T47D (cell line): ENCODE measurements around the gene ZFP92.

Source experiments
- DNase-seq, 2 experiments: peaks; one replicate each; pipeline versions ENCODE4 v3.0.0 to v3.0.0-alpha.2; 2011 to 2012; ENCODE audit warnings: low read depth in 1 of 2, low spot score in 1 of 2
- JUND ChIP-seq: IDR thresholded peaks from 2 replicates; pipeline ENCODE4 v1.6.1; 2012; ENCODE audit warnings: low read depth
- in situ Hi-C: cut with HindIII; loops from 2 replicates; pipeline ENCODE4 v1.10.0; 2016; ENCODE audit warnings: low sequenced_read_pairs, low pct_unique_long_range_greater_than_20kb

ZFP92 gene

DNA sequence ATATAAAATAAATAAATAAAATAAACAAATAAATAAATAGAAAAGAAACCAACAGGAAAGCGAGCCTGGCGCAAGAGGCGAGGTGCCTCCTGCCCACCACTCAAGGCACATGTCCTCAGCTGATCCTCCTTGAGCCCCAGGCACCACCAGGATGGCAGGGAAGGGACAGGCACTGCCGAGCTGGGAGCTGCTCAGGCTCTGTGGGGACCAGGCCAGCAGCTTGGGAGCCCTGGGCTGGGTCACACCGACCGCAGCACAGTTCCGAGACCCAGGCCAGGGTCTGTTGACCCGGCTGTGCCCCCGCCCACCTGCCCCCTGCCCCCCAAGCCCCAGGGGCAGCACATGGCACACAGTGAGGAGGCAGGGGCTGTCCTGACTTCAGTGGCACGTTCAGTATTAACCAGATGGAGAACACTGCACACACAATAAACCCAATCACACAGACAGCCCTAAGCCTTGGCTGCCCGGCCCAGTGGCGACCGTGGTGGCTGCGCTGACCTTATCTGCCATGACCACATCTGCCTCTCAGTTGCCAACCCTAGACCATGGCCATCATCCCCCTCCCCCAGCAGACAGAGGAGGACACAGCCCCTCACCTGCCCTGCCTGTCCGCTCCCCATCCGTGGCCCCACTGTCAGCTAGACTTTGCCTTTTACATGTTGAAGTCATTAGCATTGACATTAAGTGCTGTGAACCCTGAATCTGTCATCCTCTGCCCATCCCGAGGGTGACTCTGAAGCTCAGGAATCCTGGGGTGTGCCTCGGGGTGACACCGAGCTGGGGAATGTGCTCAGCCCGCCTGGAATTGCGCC, 37.5 kb downstream of the ZFP92 start:
- in situ Hi-C loops = no loop called here
- TF ChIP-seq JUND = no peak

DNA sequence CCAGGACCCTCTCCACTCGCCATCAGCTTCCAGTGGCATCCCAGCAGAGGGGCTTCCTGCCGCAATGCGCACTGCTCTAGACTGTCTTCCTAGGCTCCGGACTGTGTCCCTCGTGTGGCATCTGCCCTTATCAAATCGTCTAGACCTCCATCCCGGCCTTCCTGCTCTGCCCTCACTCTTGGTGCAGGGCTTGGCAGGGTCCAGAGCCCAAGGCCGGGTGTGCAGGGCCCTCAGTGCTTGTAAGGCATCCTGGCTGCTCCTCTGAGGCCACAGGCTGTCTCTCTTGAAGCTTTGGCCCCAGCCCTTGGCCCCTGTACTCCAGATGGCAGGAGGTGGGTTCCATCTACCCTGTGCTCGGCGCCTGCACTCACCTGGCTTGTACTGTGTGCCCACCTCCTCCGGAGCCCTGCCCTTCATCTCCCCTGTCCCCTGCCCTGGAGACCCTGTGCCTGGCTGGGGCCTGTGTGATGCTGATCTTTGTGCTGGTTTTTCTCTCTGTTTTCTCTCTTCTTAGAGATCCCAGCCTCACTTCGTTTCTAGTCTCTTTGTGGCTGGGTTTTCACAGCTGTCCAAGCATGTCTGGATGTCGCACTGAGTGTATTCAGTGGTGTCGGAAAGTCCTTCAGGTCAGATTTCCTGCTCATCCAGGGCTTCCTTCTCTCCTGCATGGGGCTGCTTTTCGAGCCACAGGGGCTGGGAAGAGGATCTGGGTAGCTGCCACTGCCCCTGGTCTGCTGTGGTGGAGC, 38.3 kb downstream of the ZFP92 start:
- in situ Hi-C loops = no loop called here
- no peak for TF ChIP-seq JUND
- no peak for DNase-seq

More for the DNA sequence above, 37.5 kb downstream of the ZFP92 start:
- DNase-seq = no peak

- in situ Hi-C loops = no loop called here
- no peak for TF ChIP-seq JUND
- no peak for DNase-seq
Observed at GRCh38 chrX:153450114-153450948, 39.1 kb downstream of the ZFP92 start.

- TF ChIP-seq JUND = no peak
- DNase-seq = no peak
Observed at GRCh38 chrX:153450949-153451277, 39.6 kb downstream of the ZFP92 start.

DNA sequence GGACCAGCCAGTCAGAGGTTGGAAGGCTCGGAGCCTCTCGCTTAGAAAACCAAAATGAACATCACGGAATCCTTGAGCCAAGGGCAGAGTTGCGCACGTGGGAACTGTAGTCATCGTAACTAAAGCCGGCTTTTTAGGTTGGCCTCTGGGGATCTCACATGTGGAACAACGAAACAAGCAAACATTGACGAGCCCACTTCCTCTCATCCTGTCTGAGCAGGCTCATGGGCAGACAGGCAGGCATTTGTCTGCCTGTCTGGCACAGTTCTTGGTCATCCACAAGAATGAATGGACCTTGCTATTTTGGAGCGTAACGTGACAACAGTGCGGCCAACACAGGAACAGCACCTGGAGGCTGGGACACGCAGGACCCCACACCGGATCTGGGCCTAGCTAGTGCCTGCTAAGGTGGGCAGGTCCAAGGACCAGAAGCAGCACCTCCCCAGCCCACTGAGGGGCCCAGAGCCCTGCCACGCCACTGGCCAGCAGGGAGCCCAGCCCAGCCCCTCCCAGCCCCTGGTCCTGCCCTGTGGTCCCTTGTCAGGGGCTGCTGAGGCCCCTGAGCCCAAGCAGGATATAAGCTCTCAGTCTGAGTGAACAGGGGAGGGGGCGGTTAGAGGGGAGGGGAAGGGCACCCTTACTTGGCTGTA, 43.8 kb downstream of the ZFP92 start:
- no peak for TF ChIP-seq JUND
- in situ Hi-C loops = no loop called here
- no peak for DNase-seq

More at GRCh38 chrX:153450949-153451277, 39.6 kb downstream of the ZFP92 start:
- in situ Hi-C loops = no loop called here

- TF ChIP-seq JUND = no peak
- no peak for DNase-seq
- in situ Hi-C loops = no loop called here
Observed at GRCh38 chrX:153455571-153455970, 44.3 kb downstream of the ZFP92 start.

DNA sequence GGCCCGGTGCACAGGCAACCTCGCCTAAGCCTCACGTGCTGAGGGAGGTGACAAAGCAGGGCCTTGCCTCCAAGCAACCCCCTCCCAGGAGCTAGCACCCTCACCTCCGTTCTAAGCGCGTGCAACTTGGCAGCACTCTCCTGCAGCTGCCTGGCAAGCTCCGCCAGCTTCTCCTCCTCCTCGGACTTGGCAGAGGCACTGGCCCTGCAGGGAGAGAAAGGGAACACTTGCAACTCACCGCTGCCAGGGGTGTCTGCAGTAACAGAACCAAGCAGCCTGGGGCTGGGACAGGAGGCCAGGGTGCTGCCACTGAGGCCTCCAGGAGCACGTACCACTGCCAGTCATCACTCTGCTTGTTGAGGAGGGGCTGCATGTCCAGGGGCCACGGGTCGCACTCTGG, 44.9 kb downstream of the ZFP92 start:
- peak in 1 of 2 experiments; percentile 1 for DNase-seq
- in situ Hi-C loops = no loop called here
- TF ChIP-seq JUND = no peak

GRCh38 chrX:153456704-153457103, 45.4 kb downstream of the ZFP92 start:
- no peak for DNase-seq
- no peak for TF ChIP-seq JUND
- in situ Hi-C loops = no loop called here

- in situ Hi-C loops = no loop called here
- DNase-seq = no peak
- TF ChIP-seq JUND = no peak
Observed at GRCh38 chrX:153457136-153457825, 46.0 kb downstream of the ZFP92 start.

DNA sequence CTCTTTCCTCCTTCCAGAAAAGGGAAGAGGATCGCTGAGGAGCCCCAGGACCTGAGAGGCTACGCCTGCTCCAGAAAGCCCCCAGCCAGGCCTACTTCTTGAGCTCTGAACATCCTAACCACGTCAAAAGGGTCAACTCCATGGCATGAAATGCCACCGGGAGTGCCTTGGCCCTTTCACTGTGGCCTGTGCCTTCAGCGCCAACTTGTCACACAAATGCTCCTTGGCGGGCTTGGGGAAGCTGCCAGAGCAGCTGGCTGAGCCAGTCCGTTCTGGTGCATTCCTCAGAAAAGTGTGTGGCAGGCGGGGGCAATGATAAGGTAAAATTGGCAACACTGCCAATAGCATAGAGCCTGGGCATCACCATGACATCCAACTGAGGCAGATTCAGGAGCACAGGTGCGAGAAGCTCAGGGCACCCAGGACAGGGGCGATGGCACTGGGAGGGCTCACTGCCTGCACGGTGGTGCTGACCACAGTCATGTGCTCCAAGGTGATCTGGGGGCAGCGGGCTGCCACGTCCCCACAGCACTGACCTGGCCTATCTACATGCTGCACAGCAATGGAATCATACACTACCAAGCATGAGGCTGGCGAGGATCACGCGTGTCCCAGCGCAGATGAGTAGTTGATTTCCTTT, 46.7 kb downstream of the ZFP92 start:
- no peak for TF ChIP-seq JUND
- in situ Hi-C loops = no loop called here
- no peak for DNase-seq

DNA sequence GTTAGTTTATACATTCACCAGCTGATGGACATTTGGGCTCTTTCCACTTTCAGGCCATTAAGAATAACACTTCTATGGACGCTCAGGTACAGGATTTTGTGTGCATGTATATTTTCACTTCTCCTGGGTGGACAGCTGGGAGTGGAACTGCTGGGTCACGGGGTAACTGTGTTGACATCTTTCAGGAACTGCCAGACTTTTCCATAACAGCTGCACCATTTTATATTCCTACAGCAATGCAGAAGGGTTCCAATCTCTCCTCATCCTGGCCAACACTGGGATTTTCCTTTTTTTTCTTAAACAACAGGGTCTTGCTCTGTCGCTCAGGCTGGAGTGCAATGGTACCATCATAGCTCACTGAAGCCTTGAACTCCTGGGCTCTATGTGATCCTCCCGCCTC, 47.2 kb downstream of the ZFP92 start:
- no peak for TF ChIP-seq JUND
- in situ Hi-C loops = no loop called here
- DNase-seq = no peak
